Smooth muscle cell (in vitro differentiated cells): Measurements from ENCODE around the gene DSCAML1. TPM values are rescaled to one million over a fixed set of nuclear protein-coding genes. Genes with fewer than 3 reads are reported as not detected.

ENCODE experiments used
- DNase-seq: peaks from one replicate; lab custom pipeline; 2025; ENCODE audit not compliant: unreplicated experiment; lab: John Stamatoyannopoulos, UW
- H2AFZ ChIP-seq: fragments of 200-600 bp; sonication (generic); 2 replicates; pipeline ENCODE4 v1.6.0; 2016; ENCODE audit warnings: antibody characterized with exemption, low read depth, mild to moderate bottlenecking
- H3F3A ChIP-seq: fragments of 200-600 bp; sonication (generic); 2 replicates; pipeline ENCODE4 v1.6.0; 2017; ENCODE audit warnings: antibody characterized with exemption, low read depth
- H3K27ac ChIP-seq: fragments of 200-600 bp; sonication (generic); 2 replicates; pipeline ENCODE4 v1.5.1; 2016; ENCODE audit warnings: low read depth, mild to moderate bottlenecking
- H3K27me3 ChIP-seq: fragments of 200-600 bp; sonication (generic); 2 replicates; pipeline ENCODE4 v1.6.1; 2016; ENCODE audit warnings: low read depth, mild to moderate bottlenecking
- H3K36me3 ChIP-seq: fragments of 200-600 bp; sonication (generic); 2 replicates; pipeline ENCODE4 v1.5.1; 2016; ENCODE audit warnings: low read depth
- H3K4me1 ChIP-seq: fragments of 200-600 bp; sonication (generic); 2 replicates; pipeline ENCODE4 v1.5.1; 2016; ENCODE audit warnings: low read depth
- H3K4me2 ChIP-seq: fragments of 200-600 bp; sonication (generic); 2 replicates; pipeline ENCODE4 v1.6.0; 2016; ENCODE audit warnings: mild to moderate bottlenecking
- H3K4me3 ChIP-seq: fragments of 200-600 bp; sonication (generic); 2 replicates; pipeline ENCODE4 v1.5.1; 2016; ENCODE audit warnings: mild to moderate bottlenecking
- H3K79me2 ChIP-seq: fragments of 200-600 bp; sonication (generic); 2 replicates; pipeline ENCODE4 v1.6.0; 2016; ENCODE audit warnings: low read depth, mild to moderate bottlenecking
- H3K9ac ChIP-seq: fragments of 200-600 bp; sonication (generic); 2 replicates; pipeline ENCODE4 v1.6.0; 2016; ENCODE audit warnings: low read depth
- H3K9me3 ChIP-seq: fragments of 200-600 bp; sonication (generic); replicated peaks from 2 replicates; pipeline ENCODE4 v1.5.1; 2016; ENCODE audit warnings: low read depth
- H4K20me1 ChIP-seq: fragments of 200-600 bp; sonication (generic); 2 replicates; pipeline ENCODE4 v1.6.0; 2016; ENCODE audit warnings: low read depth
- WGBS: methylation state at CpG from one replicate; pipeline ENCODE4 v1.1.7; 2016; ENCODE audit warnings: low lambda C conversion rate; 5-methylcytosine and 5-hydroxymethylcytosine counted together
- polyA plus RNA-seq: library from polyadenylated mRNA; unstranded; fragments of >200 nt; fragmentation: Nextera tagmentation; extraction: Ambion mirVana; gene quantifications from 2 replicates; pipeline ENCODE4 v1.2.1, GENCODE V29; 2016
- total RNA-seq: library from RNA; depleted of rRNA; stranded (reverse); fragments of >200 nt; gene quantifications from 2 replicates; pipeline ENCODE4 v1.2.3, GENCODE V29; 2014
- TF ChIP-seq, protein P1 (sequence below): fragments of 200-600 bp; sonication (generic); IDR thresholded peaks from 2 replicates; pipeline ENCODE4 v1.5.1; 2017; ENCODE audit warnings: borderline replicate concordance, mild to moderate bottlenecking, antibody characterized with exemption; ENCODE audit not compliant: insufficient read depth, poor library complexity, severe bottlenecking

DSCAML1 gene
- total and polyA plus RNA-seq, 2 experiments from 2014 or later, result 0.22 TPM; not detected in 1

DNA sequence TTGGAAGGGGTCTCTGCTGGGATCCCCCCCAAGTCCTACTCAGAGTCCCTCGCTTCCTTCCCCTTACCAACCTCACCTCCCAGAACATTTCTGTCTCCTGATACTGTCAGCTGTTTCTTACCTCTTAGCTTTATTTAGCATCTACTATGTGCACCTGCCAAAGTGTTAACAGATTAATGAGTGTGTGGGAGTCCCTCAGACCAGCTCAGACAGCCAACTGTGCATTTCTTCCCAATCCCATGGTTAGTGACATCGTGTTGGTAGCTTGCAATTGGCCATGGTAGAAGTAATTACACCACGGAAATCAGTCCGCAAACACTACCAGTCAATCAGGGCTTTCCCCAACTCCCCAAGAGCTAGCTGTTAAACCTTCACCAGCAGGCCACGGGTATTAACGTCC is 150.6 kb downstream of the DSCAML1 start:
- H2AFZ ChIP-seq, result no peak overlapping the region
- no peaks in the 10 kb centered on the region for H3K4me1 ChIP-seq
- DNase-seq, result no peak
- no peaks in the 10 kb centered on the region for H3F3A ChIP-seq
- no peaks in the 10 kb centered on the region for H3K9me3 ChIP-seq
- peaks cover 45% of the 10 kb centered on the region for H3K27me3 ChIP-seq
- H3K79me2 ChIP-seq, result no peaks in the 10 kb centered on the region
- no peaks in the 10 kb centered on the region for H4K20me1 ChIP-seq
- TF ChIP-seq, protein P1, sequence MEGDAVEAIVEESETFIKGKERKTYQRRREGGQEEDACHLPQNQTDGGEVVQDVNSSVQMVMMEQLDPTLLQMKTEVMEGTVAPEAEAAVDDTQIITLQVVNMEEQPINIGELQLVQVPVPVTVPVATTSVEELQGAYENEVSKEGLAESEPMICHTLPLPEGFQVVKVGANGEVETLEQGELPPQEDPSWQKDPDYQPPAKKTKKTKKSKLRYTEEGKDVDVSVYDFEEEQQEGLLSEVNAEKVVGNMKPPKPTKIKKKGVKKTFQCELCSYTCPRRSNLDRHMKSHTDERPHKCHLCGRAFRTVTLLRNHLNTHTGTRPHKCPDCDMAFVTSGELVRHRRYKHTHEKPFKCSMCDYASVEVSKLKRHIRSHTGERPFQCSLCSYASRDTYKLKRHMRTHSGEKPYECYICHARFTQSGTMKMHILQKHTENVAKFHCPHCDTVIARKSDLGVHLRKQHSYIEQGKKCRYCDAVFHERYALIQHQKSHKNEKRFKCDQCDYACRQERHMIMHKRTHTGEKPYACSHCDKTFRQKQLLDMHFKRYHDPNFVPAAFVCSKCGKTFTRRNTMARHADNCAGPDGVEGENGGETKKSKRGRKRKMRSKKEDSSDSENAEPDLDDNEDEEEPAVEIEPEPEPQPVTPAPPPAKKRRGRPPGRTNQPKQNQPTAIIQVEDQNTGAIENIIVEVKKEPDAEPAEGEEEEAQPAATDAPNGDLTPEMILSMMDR, result no peak
- H3K4me3 ChIP-seq, result no peak overlapping the region
- H3K9ac ChIP-seq, result no peak overlapping the region
- WGBS, result 85% methylated on average over 6 of the region's 6 CpGs
- H3K4me2 ChIP-seq, result no peak overlapping the region
- H3K36me3 ChIP-seq, result no peaks in the 10 kb centered on the region
- no peak overlapping the region for H3K27ac ChIP-seq

DNA sequence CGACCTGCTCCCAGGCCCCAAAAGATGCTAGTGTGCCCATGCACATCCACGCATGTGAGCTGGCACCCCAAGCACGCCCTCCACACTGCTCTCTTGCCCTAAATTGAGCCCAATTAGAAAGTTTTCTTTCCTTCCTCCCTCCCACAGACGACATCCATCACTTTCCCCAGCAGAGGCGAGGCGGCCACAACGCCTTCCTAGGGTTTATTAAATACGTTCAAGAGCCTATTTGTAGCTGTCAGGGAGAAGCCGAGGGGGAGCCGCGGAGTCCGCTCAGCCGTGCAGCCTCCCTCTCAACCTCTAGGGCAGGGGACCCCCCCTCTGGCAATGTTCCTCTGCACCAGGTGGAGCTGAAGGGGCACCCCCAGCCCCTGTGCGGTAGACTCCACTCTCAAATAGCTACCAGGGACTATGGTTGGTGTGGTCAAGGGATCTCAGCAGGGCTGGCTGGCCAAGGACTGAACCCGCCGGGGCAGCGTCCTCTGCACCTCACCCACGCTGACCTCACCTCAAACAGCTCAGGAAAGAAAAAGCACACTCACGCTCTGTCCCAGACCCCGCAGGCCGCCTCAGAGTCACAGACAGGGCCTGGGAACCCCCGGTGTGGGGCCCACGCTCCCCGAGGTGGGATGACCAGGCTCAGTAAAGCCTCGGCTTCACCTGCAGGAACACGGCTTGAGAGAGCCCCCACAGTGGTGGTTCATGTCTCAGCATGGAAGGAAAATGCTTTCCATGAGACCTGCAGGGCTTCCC is 152.4 kb downstream of the DSCAML1 start:
- H4K20me1 ChIP-seq, result no peaks in the 10 kb centered on the region
- H3K79me2 ChIP-seq, result no peaks in the 10 kb centered on the region
- WGBS, result 96% methylated on average over 26 of the region's 26 CpGs

DNA sequence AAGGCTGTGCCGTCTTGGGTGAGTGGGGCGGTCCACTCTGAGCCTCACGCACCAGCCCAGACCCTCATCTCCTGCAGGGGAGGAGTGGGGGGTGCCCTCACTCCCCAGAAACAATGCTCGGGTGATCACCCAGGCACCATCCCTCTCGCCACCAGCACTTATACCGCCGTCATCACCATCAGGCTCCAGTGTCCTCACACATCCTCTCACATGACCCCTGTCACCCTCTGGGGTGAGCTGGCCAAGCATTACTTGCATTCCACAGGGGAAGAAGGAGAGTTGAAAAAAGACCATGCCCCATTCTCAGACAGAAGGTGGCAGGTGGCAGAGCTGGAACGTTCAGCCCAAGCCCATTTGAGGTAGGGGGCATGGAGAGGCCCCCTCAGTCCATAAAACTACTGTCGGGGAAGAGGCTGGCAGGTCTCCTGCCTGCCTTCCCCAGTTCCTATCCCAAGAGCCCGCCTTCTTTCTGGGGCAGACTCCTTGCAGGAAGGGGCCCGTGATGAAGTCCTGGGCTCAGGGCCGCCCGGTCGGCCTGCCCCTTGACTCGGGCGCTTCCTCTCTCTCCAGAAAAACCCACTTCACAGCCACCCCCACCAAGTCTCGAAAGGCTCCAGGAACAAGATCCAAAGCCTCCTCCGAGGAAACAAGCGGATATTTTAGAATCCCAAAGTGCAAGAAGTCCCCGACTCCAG is 153.3 kb downstream of the DSCAML1 start:
- no peaks in the 10 kb centered on the region for H3K36me3 ChIP-seq
- no peaks in the 10 kb centered on the region for H3K9me3 ChIP-seq
- H3K4me2 ChIP-seq, result no peak overlapping the region
- H3K9ac ChIP-seq, result no peak overlapping the region
- H3K4me1 ChIP-seq, result no peaks in the 10 kb centered on the region
- no peak overlapping the region for H3K4me3 ChIP-seq
- no peaks in the 10 kb centered on the region for H3K79me2 ChIP-seq
- H3F3A ChIP-seq, result no peaks in the 10 kb centered on the region
- no peaks in the 10 kb centered on the region for H4K20me1 ChIP-seq
- no peak for DNase-seq
- 79% methylated on average over 20 of the region's 20 CpGs for WGBS
- no peak overlapping the region for H2AFZ ChIP-seq
- TF ChIP-seq, protein P1, result no peak
- no peak overlapping the region for H3K27ac ChIP-seq
- peaks cover 50% of the 10 kb centered on the region for H3K27me3 ChIP-seq

More for the DNA sequence above, 152.4 kb downstream of the DSCAML1 start:
- Histone ChIP-seq H3K27me3 (peaks cover 50% of the 10 kb centered on the region), H3K36me3 (no peaks in the 10 kb centered on the region), H3K9me3 (no peaks in the 10 kb centered on the region), H3K9ac (no peak overlapping the region), H3K4me2 (no peak overlapping the region), H3F3A (no peaks in the 10 kb centered on the region), H3K4me1 (no peaks in the 10 kb centered on the region), H2AFZ (no peak overlapping the region), H3K27ac (no peak overlapping the region), H3K4me3 (no peak overlapping the region)
- TF ChIP-seq, protein P1, result no peak
- DNase-seq, result no peak

DNA sequence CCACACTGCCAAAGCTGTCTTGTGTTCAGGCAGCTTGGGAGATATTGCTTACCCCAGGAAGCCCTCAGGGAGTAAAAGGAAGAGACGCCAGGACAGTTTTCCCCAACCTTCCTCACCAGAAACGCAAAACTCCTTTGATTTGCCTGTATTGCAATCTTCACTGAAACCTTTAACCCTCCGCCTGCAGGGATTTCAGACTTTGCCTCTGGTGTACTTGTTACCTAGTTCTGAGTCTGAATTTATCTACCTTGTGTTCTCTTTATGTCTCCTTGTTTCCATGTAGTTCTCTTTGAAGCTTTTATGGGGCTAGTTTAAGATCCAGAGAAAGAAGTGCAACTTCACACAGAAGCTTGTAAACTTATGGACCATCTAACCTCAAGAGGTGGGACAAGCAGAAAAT is 154.2 kb downstream of the DSCAML1 start:
- Histone ChIP-seq H4K20me1 (no peaks in the 10 kb centered on the region), H3K27me3 (peaks cover 44% of the 10 kb centered on the region), H3K79me2 (no peaks in the 10 kb centered on the region), H3K9ac (no peak overlapping the region), H3F3A (no peaks in the 10 kb centered on the region), H3K36me3 (no peaks in the 10 kb centered on the region), H3K4me3 (no peak overlapping the region), H3K4me2 (no peak overlapping the region), H3K4me1 (no peaks in the 10 kb centered on the region), H3K27ac (no peak overlapping the region), H3K9me3 (no peaks in the 10 kb centered on the region), H2AFZ (no peak overlapping the region)
- WGBS, result 69% methylated on average over 3 of the region's 3 CpGs
- DNase-seq, result no peak
- TF ChIP-seq, protein P1, result no peak
